Right renal cortex interstitium (tissue), 3 donors: Measurements from ENCODE around the gene ZAP70. TPM values are rescaled to one million over a fixed set of nuclear protein-coding genes. Genes with fewer than 3 reads are reported as not detected.

Experiments
- DNase-seq, 3 donors: peaks; one replicate each; pipeline ENCODE4 v3.0.0-alpha.2; 2013; ENCODE audit warnings: low read depth in 3 of 3, low spot score in 2 of 3
- polyA plus RNA-seq, 3 donors: library from polyadenylated mRNA; unstranded; fragments of 120-200 nt; gene quantifications; one replicate each; pipeline ENCODE4 v1.2.1, GENCODE V29; 2013; ENCODE audit not compliant: insufficient read length in 3 of 3

ZAP70 gene
- polyA plus RNA-seq, 3 donors = 1.5 to 2.3 (median 1.7) TPM

- no peak for DNase-seq
Observed at GRCh38 chr2:97769711-97770110, 56.3 kb downstream of the ZAP70 start.

DNA sequence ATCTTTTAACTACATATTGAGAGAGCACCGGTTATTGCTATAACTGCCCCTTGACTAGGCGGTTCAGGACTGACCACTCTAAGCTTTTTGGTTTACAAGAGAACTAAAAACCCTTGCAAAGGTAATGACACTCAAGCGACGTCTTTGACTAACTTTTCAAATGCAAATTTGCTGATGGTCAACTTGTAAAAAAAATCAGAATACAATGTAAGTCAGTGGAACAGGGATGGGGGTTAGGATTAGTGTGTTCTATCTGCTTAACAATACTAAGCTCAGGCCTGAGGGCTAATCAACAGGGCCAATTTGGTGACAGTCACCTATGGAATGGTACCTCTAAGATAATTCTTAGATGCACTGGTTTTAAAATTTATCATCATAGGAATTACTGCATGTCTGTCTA lies 57.1 kb downstream of the ZAP70 start:
- DNase-seq = no peak

- no peak for DNase-seq
Observed at GRCh38 chr2:97774425-97774824, 61.0 kb downstream of the ZAP70 start.

DNA sequence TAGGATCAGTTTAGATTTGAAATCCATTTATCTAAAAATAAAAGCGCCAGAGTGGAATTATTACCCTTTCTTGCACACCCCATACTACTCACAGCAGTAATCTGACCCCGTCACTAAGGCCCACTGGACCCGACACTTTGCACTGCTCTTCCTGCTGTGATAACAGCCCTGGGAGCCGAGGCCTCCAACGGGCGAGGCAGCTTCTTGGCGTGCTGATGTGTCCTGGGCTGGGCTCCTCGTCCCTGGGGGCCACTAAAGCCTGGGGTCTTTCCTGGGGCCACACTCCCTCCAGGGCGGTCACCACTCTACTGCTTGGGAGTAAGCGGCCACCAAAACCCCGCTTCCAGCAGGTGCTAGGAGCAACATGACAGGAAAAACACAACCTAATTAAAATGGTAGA lies 61.7 kb downstream of the ZAP70 start:
- DNase-seq = no peak

GRCh38 chr2:97779141-97779540 lies 65.8 kb downstream of the ZAP70 start:
- DNase-seq = no peak

DNA sequence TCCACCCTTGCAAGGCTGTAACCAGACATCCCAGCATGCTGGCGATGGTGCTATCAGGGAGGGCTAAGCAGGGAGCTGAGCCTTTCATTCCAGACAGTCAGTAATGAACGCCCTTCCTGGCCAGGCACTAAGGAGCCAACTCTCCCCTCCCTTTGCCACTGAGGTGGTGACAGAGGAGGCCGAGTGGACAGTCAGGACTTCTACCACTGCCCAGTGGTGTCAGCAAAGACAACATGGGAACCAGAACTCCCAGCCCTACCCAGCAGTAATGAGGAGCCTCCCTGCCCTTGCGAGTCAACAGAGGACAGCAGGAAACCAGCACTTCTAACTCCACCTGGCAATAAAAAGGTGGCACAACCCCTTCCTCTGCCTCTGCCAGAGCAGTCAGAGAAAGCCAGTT lies 68.6 kb downstream of the ZAP70 start:
- DNase-seq = no peak

DNA sequence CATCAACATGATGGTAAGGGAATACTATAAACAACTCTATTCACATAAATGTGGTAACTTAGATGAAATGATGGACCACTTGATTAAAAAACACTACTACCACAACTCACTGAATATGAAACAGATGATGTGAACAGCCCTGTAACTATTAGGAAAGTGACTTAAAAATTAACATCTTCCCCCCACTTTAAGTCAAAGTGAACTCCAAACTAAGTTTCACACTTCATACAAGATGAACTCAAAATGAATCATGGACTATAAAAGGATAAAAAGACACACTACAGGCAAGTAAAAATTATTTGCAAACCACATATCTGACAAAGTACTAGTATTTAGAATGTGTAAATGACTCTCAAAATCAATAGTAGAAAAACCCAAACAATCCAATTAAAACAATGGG lies 71.6 kb downstream of the ZAP70 start:
- DNase-seq = no peak

- DNase-seq = no peak
Observed at GRCh38 chr2:97785818-97786217, 72.4 kb downstream of the ZAP70 start.

DNA sequence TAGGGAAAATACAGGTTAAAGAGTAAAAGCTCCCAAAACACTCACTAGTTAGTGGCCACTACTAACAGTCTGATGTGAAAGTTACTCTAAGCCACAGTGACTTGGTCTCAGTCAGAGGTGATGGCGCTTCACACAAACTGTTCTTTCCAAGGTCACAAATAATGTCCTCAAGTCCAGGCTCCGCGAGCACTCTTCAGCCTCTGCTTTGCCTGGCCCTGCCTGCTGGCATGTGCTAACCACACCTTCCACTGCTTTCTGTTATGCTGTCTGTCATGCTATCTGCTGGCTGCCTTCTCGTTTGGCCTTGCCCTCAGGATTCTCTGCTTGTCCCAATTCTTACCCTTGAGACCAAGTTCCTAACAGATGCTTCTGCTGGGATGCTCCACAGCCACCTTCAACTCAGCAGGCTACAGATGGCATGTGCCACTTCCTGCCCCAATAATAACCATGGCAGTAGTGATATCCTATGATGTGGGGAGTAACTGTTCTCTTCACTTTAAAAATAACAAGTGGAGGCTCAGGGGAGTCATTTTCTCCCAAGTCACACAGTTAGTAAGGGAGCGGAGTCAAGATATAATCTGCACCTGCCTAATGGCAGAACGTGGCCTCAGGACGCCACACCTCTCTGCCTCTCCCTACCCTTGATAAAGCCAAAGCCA lies 75.7 kb downstream of the ZAP70 start:
- no peak for DNase-seq

Other genes with a start within 250 kb of the ZAP70 start
- 10 to 100 TPM; 13.2 to 21.2 (median 17.1) TPM for gene ANKRD36B, start 123.7 kb upstream of the ZAP70 start, polyA plus RNA-seq
- gene COX5B, start 67.5 kb upstream of the ZAP70 start, polyA plus RNA-seq = 100 to 1,000 TPM; 204 to 217 (median 213) TPM
- gene ACTR1B, start 49.5 kb upstream of the ZAP70 start, polyA plus RNA-seq = 10 to 100 TPM; 54.9 to 59.3 (median 58.1) TPM
- 1 to 10 TPM; 6.6 to 9.2 (median 6.6) TPM for gene C2orf92, start 43.9 kb upstream of the ZAP70 start, polyA plus RNA-seq